Measurements from ENCODE around the gene BRPF1.

Gene BRPF1

GRCh38 chr3:9792405-9793160 is 61.0 kb downstream of the BRPF1 start, which contains the start of the genes ARPC4 and TADA3:
Gene ARPC4 (plus strand): TSS chr3:9793082. CDS start chr3:9793122, 40 bp downstream.
Gene TADA3 (minus strand): TSS chr3:9792473. CDS start chr3:9791466, 1,007 bp downstream.
- DNase-seq: peak; percentile 94

- DNase-seq: no peak
These were observed 61.7 kb downstream of the BRPF1 start for GRCh38 chr3:9793161-9793781.

- DNase-seq: no peak
These were observed 62.9 kb downstream of the BRPF1 start for GRCh38 chr3:9794400-9794799.

GRCh38 chr3:9795207-9795606 is 63.7 kb downstream of the BRPF1 start:
- no peak for DNase-seq

GRCh38 chr3:9797196-9797945 is 65.8 kb downstream of the BRPF1 start:
- no peak for DNase-seq
